ENCODE data around the gene KIFC3. TPM values are rescaled to one million over a fixed set of nuclear protein-coding genes. Genes with fewer than 3 reads are reported as not detected.

Gene KIFC3
- total RNA-seq, 1 donor from 2014 or later: 25.1 TPM

DNA sequence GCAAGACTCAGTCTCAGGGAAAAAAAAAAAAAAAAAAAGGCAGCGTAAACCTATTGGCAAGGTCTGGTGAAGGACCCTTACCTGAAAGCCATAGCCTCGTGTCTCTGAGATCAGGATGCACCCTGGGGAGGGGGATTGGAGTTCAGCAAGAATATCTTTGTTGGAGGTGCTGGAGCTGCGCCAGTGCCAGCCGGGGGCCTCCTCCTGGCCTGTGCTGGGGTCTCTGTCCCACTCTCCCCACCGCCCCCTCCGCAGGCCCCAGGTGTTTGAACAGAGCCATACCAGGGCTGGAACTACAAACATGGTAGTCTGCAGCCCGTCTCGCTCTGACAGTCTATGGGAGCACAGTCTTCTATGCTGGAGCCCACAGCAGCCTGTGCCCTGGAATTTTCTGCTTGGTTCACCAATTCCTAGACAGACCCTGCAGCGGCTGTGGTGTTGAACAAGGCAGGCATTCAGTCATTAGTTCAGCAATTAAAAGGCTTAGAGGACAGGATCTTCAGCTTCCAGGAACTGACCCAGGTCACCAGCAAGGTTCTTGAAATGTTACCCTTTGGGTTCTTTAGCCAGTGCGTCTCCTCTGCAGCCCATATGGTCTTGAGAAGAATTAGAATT, 42.2 kb upstream of the KIFC3 start:
- peaks cover 11% of the 10 kb centered on the region for H3K27me3 Mint-ChIP-seq (ENCODE audit: low read depth)
- H3K9me3 Mint-ChIP-seq: no peaks in the 10 kb centered on the region
- H3K4me3 Mint-ChIP-seq: no peak overlapping the region
- peaks cover 20% of the 10 kb centered on the region for H3K4me1 Mint-ChIP-seq
- TF ChIP-seq CTCF (conservative IDR thresholded peaks at IDR 0.05): no peak
- H3K36me3 Mint-ChIP-seq (ENCODE audit: low read depth): no peaks in the 10 kb centered on the region
- H3K27ac Mint-ChIP-seq (ENCODE audit: unreplicated experiment): no peak overlapping the region
- no peak for DNase-seq (ENCODE audit: low read depth, low spot score)

GRCh38 chr16:57843400-57843799, 41.1 kb upstream of the KIFC3 start:
- no peak overlapping the region for H3K27ac Mint-ChIP-seq (ENCODE audit: unreplicated experiment)

DNA sequence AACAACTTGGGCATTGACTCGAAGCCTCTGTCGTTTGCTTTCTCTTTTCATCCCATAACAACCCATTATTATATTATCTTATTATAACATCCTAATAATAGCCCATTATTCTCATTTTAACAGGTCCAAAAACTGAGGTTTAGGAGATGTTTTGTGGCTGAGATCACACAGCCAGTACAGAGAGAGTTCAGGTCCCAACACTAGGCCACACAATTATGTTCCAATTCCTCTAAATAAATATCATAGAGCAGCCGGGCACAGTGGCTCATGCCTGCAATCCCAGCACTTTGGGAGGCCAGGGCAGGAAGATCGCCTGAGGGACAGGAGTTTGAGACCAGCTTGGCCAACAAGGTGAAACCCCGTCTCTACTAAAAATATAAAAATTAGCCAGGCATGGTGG, 40.3 kb upstream of the KIFC3 start:
- Mint-ChIP-seq H3K4me3 (no peak overlapping the region), H3K27me3 (ENCODE audit: low read depth) (peaks cover 14% of the 10 kb centered on the region), H3K4me1 (peaks cover 27% of the 10 kb centered on the region), H3K27ac (ENCODE audit: unreplicated experiment) (no peak overlapping the region), H3K9me3 (no peaks in the 10 kb centered on the region), H3K36me3 (ENCODE audit: low read depth) (no peaks in the 10 kb centered on the region)
- no peak for TF ChIP-seq CTCF (conservative IDR thresholded peaks at IDR 0.05)
- DNase-seq (ENCODE audit: low read depth, low spot score): no peak

More at GRCh38 chr16:57843400-57843799, 41.1 kb upstream of the KIFC3 start:
- Mint-ChIP-seq H3K27me3 (ENCODE audit: low read depth) (peaks cover 14% of the 10 kb centered on the region), H3K4me1 (peaks cover 20% of the 10 kb centered on the region), H3K4me3 (no peak overlapping the region), H3K9me3 (no peaks in the 10 kb centered on the region), H3K36me3 (ENCODE audit: low read depth) (no peaks in the 10 kb centered on the region)
- TF ChIP-seq CTCF (conservative IDR thresholded peaks at IDR 0.05): no peak
- DNase-seq (ENCODE audit: low read depth, low spot score): no peak

DNA sequence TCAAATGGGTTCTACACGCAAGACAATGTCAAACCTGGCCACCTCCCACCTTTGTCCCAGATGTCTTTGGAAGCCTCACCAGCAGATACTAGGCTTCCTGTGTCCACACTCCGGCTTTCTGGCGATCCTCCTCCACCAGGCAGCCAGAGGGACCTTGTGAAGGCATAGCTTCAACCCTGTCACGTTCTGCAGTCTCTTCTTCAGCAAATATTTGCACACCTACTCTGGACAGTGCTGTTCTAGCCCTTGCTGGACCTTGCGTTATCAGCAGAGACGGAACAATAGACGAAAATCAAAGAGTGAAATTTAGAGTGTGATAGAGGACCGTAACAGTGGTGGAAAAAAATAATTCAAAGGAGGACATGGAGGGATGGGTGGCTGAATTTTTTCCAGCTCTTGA, 38.5 kb upstream of the KIFC3 start:
- H3K27ac Mint-ChIP-seq (ENCODE audit: unreplicated experiment): peak overlapping the region; percentile 37
- DNase-seq (ENCODE audit: low read depth, low spot score): no peak
- no peaks in the 10 kb centered on the region for H3K9me3 Mint-ChIP-seq
- H3K36me3 Mint-ChIP-seq (ENCODE audit: low read depth): no peaks in the 10 kb centered on the region
- no peak for TF ChIP-seq CTCF (conservative IDR thresholded peaks at IDR 0.05)
- H3K4me3 Mint-ChIP-seq: no peak overlapping the region
- H3K27me3 Mint-ChIP-seq (ENCODE audit: low read depth): peaks cover 10% of the 10 kb centered on the region
- H3K4me1 Mint-ChIP-seq: peaks cover 30% of the 10 kb centered on the region

DNA sequence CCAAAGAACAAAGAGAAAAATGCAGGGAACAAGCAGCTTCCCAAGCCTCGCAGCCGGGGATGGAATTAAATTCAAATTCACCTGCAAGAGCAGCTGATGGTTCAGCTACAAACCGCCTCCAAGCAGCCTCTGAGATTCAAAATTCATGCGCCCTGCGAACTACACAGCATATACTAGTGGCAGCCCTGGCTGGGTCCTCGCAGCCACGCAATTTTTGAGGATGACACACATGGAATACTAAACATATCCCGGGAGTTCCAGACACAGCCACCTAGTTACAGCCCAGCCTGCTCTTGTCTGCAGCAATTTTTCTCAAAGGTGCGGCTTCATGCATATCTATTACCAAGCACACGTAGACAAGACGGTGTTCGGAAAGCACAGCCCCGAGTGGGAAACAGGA, 35.9 kb upstream of the KIFC3 start:
- Mint-ChIP-seq H3K36me3 (ENCODE audit: low read depth) (no peaks in the 10 kb centered on the region), H3K27ac (ENCODE audit: unreplicated experiment) (no peak overlapping the region), H3K4me3 (no peak overlapping the region), H3K9me3 (no peaks in the 10 kb centered on the region), H3K4me1 (peaks cover 26% of the 10 kb centered on the region), H3K27me3 (ENCODE audit: low read depth) (peaks cover 3% of the 10 kb centered on the region)
- DNase-seq (ENCODE audit: low read depth, low spot score): no peak
- no peak for TF ChIP-seq CTCF (conservative IDR thresholded peaks at IDR 0.05)
